Measurements from ENCODE around the gene CST7. TPM values are rescaled to one million over a fixed set of nuclear protein-coding genes. Genes with fewer than 3 reads are reported as not detected.

Gene CST7
- total and polyA plus RNA-seq, 2 donors (not counting 3 experiments of a cell fraction or from before 2014, with no cell fraction given), result not detected

- intact Hi-C loops (cut with micrococcal nuclease), result no loop called here
- no TSS peak for BruUV-seq (replicated peaks)
- TF ChIP-seq CTCF (IDR thresholded peaks at IDR 0.05; ENCODE audit: extremely low read depth in 1 of 2, insufficient read depth in 1 of 2, low read depth in 1 of 2, low read length in 2 of 2) (no peak), GATA2 (IDR thresholded peaks at IDR 0.05; ENCODE audit: insufficient read depth, insufficient read length, low read depth, low read length) (no peak), MYC (IDR thresholded peaks at IDR 0.05; ENCODE audit: low read depth, low read length) (no peak), POLR2AphosphoS5 (IDR thresholded peaks at IDR 0.05; ENCODE audit: insufficient read depth, low read depth, low read length) (no peak), EZH2 (IDR thresholded peaks at IDR 0.05; ENCODE audit: borderline replicate concordance, low read depth, low read length, severe bottlenecking) (no peak), FOS (IDR thresholded peaks at IDR 0.05; ENCODE audit: borderline replicate concordance, insufficient read depth, low read length) (no peak), JUN (IDR thresholded peaks at IDR 0.05; ENCODE audit: borderline replicate concordance, insufficient read depth, insufficient read length, low read depth) (no peak), MAX (IDR thresholded peaks at IDR 0.05; ENCODE audit: insufficient read depth, insufficient read length) (no peak), POLR2A (IDR thresholded peaks at IDR 0.05; ENCODE audit: low read depth, low read length) (no peak)
- H4K20me1 ChIP-seq (replicated peaks; ENCODE audit: control insufficient read depth, extremely low read depth, insufficient read depth, low read length), result no peaks in the 10 kb centered on the region
- dilution Hi-C loops (cut with MboI; ENCODE audit: extremely low pct_ligation_motif_present, low sequenced_read_pairs), result no loop called here
- peaks cover 2 to 5% of the 10 kb centered on the region in 2 experiments for H3K36me3 ChIP-seq (ENCODE audit: control insufficient read depth in 2 of 2, extremely low read depth in 1 of 2, insufficient read depth in 2 of 2, low read length in 2 of 2)
- no peak overlapping the region for H2AFZ ChIP-seq (ENCODE audit: low read depth, low read length)
- H3K9me1 ChIP-seq (replicated peaks; ENCODE audit: control insufficient read depth, extremely low read depth, insufficient read depth, low read length), result no peaks in the 10 kb centered on the region
- no peaks in the 10 kb centered on the region for H3K4me1 ChIP-seq (ENCODE audit: control insufficient read depth, extremely low read depth, insufficient read depth, low read length)
- no peak overlapping the region for H3K9ac ChIP-seq (replicated peaks; ENCODE audit: extremely low read depth, insufficient read depth, low read length)
- FAIRE-seq, result no peak
- no peaks in the 10 kb centered on the region for H3K9me3 ChIP-seq (replicated peaks; ENCODE audit: control insufficient read depth, insufficient read depth, low read length)
- no peaks in the 10 kb centered on the region for H3K27me3 ChIP-seq (ENCODE audit: control insufficient read depth in 2 of 2, insufficient read depth in 2 of 2, low read length in 2 of 2)
- POLR2A ChIA-PET, result no interaction called here
- CTCF ChIA-PET, result no interaction called here
- no peak overlapping the region for H3K4me3 ChIP-seq (replicated peaks in 1 of 3; ENCODE audit: insufficient read depth in 1 of 3, low read depth in 1 of 3, low read length in 3 of 3)
- no peak for DNase-seq (ENCODE audit: low read depth, low spot score)
- no peak overlapping the region for H3K27ac ChIP-seq (ENCODE audit: insufficient read depth, low read depth, low read length)
- H3K4me2 ChIP-seq (ENCODE audit: insufficient read depth, low read length), result no peak overlapping the region
- peaks cover 8% of the 10 kb centered on the region for H3K79me2 ChIP-seq (ENCODE audit: control insufficient read depth, insufficient read depth, low read length)
Observed at GRCh38 chr20:24981282-24981681, 32.2 kb downstream of the CST7 start.

All from endothelial cell of umbilical vein (primary cell).